Astrocyte (in vitro differentiated cells and primary cell): ENCODE measurements around the gene LAMB2.

Source experiments
- CTCF ChIP-seq: IDR thresholded peaks from 2 replicates; pipeline ENCODE4 v1.5.1; 2011; ENCODE audit warnings: low read depth, mild to moderate bottlenecking, inconsistent platforms, low read length, moderate library complexity; ENCODE audit not compliant: insufficient read depth
- EZH2 ChIP-seq: IDR thresholded peaks from 2 replicates; pipeline ENCODE4 v1.6.1; 2012; ENCODE audit warnings: mild to moderate bottlenecking, low read length, inconsistent platforms; ENCODE audit not compliant: insufficient read depth

- TF ChIP-seq CTCF (no peak), EZH2 (no peak)
These were observed 22.1 kb downstream of the LAMB2 start for GRCh38 chr3:49110780-49111179.
